Choroid plexus epithelial cell (primary cell): ENCODE measurements around the gene SGSM2.

Experiments used
- DNase-seq: peaks from one replicate; pipeline ENCODE4 v3.0.0-alpha.2; 2010; ENCODE audit warnings: low read depth
- H3K4me3 ChIP-seq: 2 replicates; pipeline ENCODE4 v1.5.1; 2011; ENCODE audit warnings: low read depth, mild to moderate bottlenecking, control low read depth, low read length, moderate library complexity
- CTCF ChIP-seq: conservative IDR thresholded peaks from 2 replicates; pipeline ENCODE4 v1.5.1; 2011; ENCODE audit warnings: low read depth, mild to moderate bottlenecking, control low read depth, inconsistent platforms, low read length, moderate library complexity

SGSM2 gene

GRCh38 chr17:2372681-2373080 lies 35.4 kb downstream of the SGSM2 start:
- no peak for DNase-seq
- H3K4me3 ChIP-seq: no peak overlapping the region
- no peak for TF ChIP-seq CTCF

GRCh38 chr17:2373179-2373578 lies 35.9 kb downstream of the SGSM2 start:
- no peak for TF ChIP-seq CTCF
- no peak overlapping the region for H3K4me3 ChIP-seq
- no peak for DNase-seq

GRCh38 chr17:2374549-2375285 lies 37.4 kb downstream of the SGSM2 start:
- TF ChIP-seq CTCF: no peak
- no peak overlapping the region for H3K4me3 ChIP-seq
- DNase-seq: no peak

DNA sequence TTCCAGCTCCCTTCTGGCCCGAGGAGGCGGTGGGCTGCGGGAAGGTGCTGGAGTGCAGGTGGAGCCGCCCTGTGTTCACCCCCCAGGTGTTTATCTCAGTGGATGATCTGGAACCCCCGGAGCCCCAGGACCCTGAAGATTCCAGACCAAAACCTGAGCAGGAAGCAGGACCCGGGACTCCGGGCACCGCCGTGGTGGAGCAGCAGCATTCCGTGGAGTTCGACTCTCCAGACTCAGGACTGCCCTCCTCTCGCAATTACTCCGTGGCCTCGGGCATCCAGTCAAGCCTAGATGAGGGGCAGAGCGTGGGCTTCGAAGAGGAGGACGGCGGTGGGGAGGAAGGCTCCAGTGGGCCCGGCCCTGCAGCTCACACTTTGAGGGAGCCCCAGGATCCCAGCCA lies 38.1 kb downstream of the SGSM2 start:
- no peak for DNase-seq
- no peak overlapping the region for H3K4me3 ChIP-seq
- no peak for TF ChIP-seq CTCF

DNA sequence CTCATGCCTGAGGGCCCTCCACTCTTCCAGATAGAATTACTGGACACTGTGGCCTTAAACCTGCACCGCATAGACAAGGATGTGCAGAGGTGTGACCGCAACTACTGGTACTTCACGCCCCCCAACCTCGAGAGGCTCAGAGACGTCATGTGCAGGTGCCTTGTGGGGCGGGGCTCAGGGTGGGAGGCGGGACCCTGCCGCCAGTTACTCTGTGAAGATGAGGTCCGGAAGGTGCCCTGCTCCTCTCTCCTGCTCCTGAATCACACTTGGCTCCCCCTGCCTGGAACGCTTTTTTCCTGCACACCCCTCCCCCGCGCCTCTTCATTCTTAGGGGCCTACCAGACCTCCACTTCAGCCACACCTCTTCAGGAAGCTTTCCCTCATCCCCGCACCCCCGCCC lies 38.8 kb downstream of the SGSM2 start:
- TF ChIP-seq CTCF: no peak
- DNase-seq: no peak
- no peak overlapping the region for H3K4me3 ChIP-seq

GRCh38 chr17:2377659-2378058 lies 40.4 kb downstream of the SGSM2 start:
- TF ChIP-seq CTCF: no peak
- no peak for DNase-seq
- H3K4me3 ChIP-seq: no peak overlapping the region

- no peak for DNase-seq
- no peak for TF ChIP-seq CTCF
- no peak overlapping the region for H3K4me3 ChIP-seq
Measured at GRCh38 chr17:2378905-2379304, 41.6 kb downstream of the SGSM2 start.
